Endothelial cell of umbilical vein (primary cell): Measurements from ENCODE around the gene ZBTB25.

Source experiments
- POLR2A ChIP-seq: IDR thresholded peaks from 2 replicates; pipeline ENCODE4 v1.6.1; 2012; ENCODE audit warnings: low read depth, mild to moderate bottlenecking, control low read depth, low read length
- POLR2AphosphoS5 ChIP-seq: IDR thresholded peaks from 2 replicates; pipeline ENCODE4 v1.6.1; 2012; ENCODE audit warnings: low read depth, mild to moderate bottlenecking, control low read depth, low read length, moderate library complexity; ENCODE audit not compliant: insufficient read depth
- TF ChIP-seq, protein P1 (sequence below), 2 donors: IDR thresholded peaks; 1 replicate in 1 of 2; 2 replicates in 1 of 2; pipeline ENCODE4 v1.5.1; 2011; ENCODE audit warnings: low read length in 2 of 2, mild to moderate bottlenecking in 2 of 2, moderate library complexity in 2 of 2, control low read depth in 1 of 2, inconsistent platforms in 1 of 2, low read depth in 1 of 2; ENCODE audit not compliant: insufficient read depth in 1 of 2; ENCODE audit errors: extremely low read depth in 1 of 2

DNA sequence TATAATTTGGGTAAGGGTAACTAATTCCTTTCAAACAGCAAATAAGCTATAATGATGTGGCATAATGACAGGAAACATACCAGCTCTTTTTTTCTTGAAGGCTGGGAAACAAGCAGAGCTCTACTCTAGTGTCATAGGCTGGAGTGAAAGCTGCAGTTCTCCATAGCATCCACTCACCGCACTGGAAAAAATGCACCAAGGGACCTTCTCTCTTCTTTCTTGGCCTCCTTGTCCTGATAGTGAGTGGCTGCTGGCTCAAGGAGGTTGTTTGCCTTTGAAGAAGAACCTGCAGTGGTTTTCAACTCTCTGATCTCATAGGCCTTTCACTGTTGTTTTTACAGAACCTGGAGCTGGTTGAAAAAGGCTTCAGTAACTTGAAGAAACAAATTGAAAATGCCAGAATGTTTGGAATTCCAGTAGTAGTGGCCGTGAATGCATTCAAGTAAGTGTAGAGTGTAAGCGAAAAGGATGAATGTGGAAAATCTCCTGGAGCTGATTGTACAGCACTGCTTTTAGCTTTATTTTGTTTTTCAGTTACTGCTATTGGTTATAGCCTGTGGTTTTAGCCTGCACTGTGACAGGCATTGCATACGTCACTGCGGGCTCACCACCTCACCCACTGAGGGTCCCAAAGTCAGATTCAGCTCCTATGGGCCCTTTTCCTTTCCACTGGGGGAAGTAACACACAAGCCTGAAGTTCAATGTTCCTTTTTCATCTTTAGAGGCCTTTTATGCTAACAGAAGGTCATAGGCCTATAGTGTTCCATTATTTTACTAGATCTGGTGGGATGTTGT lies 55.6 kb downstream of the ZBTB25 start:
- no peak for TF ChIP-seq POLR2AphosphoS5
- TF ChIP-seq, protein P1, sequence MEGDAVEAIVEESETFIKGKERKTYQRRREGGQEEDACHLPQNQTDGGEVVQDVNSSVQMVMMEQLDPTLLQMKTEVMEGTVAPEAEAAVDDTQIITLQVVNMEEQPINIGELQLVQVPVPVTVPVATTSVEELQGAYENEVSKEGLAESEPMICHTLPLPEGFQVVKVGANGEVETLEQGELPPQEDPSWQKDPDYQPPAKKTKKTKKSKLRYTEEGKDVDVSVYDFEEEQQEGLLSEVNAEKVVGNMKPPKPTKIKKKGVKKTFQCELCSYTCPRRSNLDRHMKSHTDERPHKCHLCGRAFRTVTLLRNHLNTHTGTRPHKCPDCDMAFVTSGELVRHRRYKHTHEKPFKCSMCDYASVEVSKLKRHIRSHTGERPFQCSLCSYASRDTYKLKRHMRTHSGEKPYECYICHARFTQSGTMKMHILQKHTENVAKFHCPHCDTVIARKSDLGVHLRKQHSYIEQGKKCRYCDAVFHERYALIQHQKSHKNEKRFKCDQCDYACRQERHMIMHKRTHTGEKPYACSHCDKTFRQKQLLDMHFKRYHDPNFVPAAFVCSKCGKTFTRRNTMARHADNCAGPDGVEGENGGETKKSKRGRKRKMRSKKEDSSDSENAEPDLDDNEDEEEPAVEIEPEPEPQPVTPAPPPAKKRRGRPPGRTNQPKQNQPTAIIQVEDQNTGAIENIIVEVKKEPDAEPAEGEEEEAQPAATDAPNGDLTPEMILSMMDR (IDR thresholded peaks at IDR 0.05; ENCODE audit: extremely low read depth in 1 of 2, insufficient read depth in 1 of 2, low read depth in 1 of 2, low read length in 2 of 2) = no peak
- no peak for TF ChIP-seq POLR2A
